HL-60 (cell line): Measurements from ENCODE around the gene BEND5.

Experiments used
- DNase-seq, 2 experiments: peaks; one replicate each; pipeline ENCODE4 v3.0.0-alpha.2; 2010 to 2020; ENCODE audit warnings: low read depth in 1 of 2, low spot score in 1 of 2
- H3K27ac ChIP-seq: fragments of 250-450 bp; sonication (Bioruptor Pico); replicated peaks from 2 replicates; pipeline ENCODE4 v1.5.1; 2020; ENCODE audit warnings: mild to moderate bottlenecking, moderate library complexity
- H3K27me3 ChIP-seq: fragments of 250-450 bp; sonication (Bioruptor Pico); 2 replicates; pipeline ENCODE4 v1.5.1; 2021; ENCODE audit warnings: mild to moderate bottlenecking, moderate library complexity; ENCODE audit not compliant: insufficient read depth, poor library complexity, severe bottlenecking
- H3K4me3 ChIP-seq: replicated peaks from 2 replicates; pipeline ENCODE4 v1.5.1; 2011; ENCODE audit warnings: mild to moderate bottlenecking, control low read depth, low read length; ENCODE audit not compliant: insufficient read depth
- CTCF ChIP-seq: IDR thresholded peaks from one replicate; pipeline ENCODE4 v1.5.1; 2011; ENCODE audit warnings: low read length, control low read depth, inconsistent platforms; ENCODE audit not compliant: insufficient read depth
- GABPA ChIP-seq: IDR thresholded peaks from 2 replicates; pipeline ENCODE4 v1.6.1; 2012; ENCODE audit warnings: low read depth
- REST ChIP-seq: IDR thresholded peaks from 2 replicates; pipeline ENCODE4 v1.6.1; 2012; ENCODE audit warnings: low read depth; ENCODE audit not compliant: insufficient replicate concordance
- SPI1 ChIP-seq: IDR thresholded peaks from 2 replicates; pipeline ENCODE4 v1.6.1; 2012; ENCODE audit warnings: low read depth, mild to moderate bottlenecking, borderline replicate concordance

The BEND5 gene

GRCh38 chr1:48678710-48679505 lies 97.8 kb downstream of the BEND5 start:
- Histone ChIP-seq H3K27ac (no peak overlapping the region), H3K27me3 (no peaks in the 10 kb centered on the region), H3K4me3 (no peak overlapping the region)
- no peak for DNase-seq
- TF ChIP-seq REST (no peak), SPI1 (no peak), CTCF (no peak), GABPA (no peak)
